AG04450 (cell line): ENCODE data around the gene FBXW8. TPM values are rescaled to one million over a fixed set of nuclear protein-coding genes. Genes with fewer than 3 reads are reported as not detected.

ENCODE experiments used
- CTCF ChIA-PET: fragments of 300-600, 350-600 bp; formaldehyde crosslinking; extraction: SDS; loops from one replicate; lab custom pipeline; 2022; ENCODE audit warnings: antibody characterized with exemption, inconsistent platforms; lab: Charles Lee
- POLR2A ChIA-PET: fragments of 350-600 bp; formaldehyde crosslinking; extraction: SDS; loops from one replicate; lab custom pipeline; 2021; ENCODE audit warnings: antibody characterized with exemption, inconsistent platforms; lab: Yijun Ruan, JAX
- DNase-seq: peaks from one replicate; pipeline ENCODE4 v3.0.0-alpha.2; 2011; ENCODE audit warnings: low read depth, low spot score
- H3K27ac ChIP-seq: one replicate; pipeline ENCODE4 v1.5.1; 2012; ENCODE audit warnings: low read depth, low read length, control low read depth
- H3K27me3 ChIP-seq: one replicate; pipeline ENCODE4 v1.6.0; 2012; ENCODE audit warnings: low read length; ENCODE audit not compliant: control insufficient read depth, insufficient read depth
- H3K4me3 ChIP-seq: 2 replicates; pipeline ENCODE4 v1.5.1; 2011; ENCODE audit warnings: mild to moderate bottlenecking, low read depth, low read length, control low read depth
- H3K9me3 ChIP-seq: 2 replicates; pipeline ENCODE4 v1.5.1; 2012; ENCODE audit warnings: low read length; ENCODE audit not compliant: control insufficient read depth, insufficient read depth
- polyA plus RNA-seq: library from polyadenylated mRNA; depleted of rRNA; stranded (reverse); fragments of >200 nt; gene quantifications from 2 replicates; pipeline ENCODE4 v1.2.3, GENCODE V29; 2011
- TF ChIP-seq, protein P1 (sequence below): IDR thresholded peaks from 2 replicates; pipeline ENCODE4 v1.5.1; 2011; ENCODE audit warnings: low read depth, low read length, control low read depth, inconsistent platforms

The FBXW8 gene
- polyA plus RNA-seq, 1 experiment = 23.0 TPM

GRCh38 chr12:117068492-117068891, 157.7 kb downstream of the FBXW8 start:
- H3K9me3 ChIP-seq = no peaks in the 10 kb centered on the region
- CTCF ChIA-PET = no interaction called here
- TF ChIP-seq, protein P1, sequence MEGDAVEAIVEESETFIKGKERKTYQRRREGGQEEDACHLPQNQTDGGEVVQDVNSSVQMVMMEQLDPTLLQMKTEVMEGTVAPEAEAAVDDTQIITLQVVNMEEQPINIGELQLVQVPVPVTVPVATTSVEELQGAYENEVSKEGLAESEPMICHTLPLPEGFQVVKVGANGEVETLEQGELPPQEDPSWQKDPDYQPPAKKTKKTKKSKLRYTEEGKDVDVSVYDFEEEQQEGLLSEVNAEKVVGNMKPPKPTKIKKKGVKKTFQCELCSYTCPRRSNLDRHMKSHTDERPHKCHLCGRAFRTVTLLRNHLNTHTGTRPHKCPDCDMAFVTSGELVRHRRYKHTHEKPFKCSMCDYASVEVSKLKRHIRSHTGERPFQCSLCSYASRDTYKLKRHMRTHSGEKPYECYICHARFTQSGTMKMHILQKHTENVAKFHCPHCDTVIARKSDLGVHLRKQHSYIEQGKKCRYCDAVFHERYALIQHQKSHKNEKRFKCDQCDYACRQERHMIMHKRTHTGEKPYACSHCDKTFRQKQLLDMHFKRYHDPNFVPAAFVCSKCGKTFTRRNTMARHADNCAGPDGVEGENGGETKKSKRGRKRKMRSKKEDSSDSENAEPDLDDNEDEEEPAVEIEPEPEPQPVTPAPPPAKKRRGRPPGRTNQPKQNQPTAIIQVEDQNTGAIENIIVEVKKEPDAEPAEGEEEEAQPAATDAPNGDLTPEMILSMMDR = no peak
- POLR2A ChIA-PET = no interaction called here
- H3K27ac ChIP-seq = no peak overlapping the region
- no peak overlapping the region for H3K4me3 ChIP-seq
- DNase-seq = no peak
- H3K27me3 ChIP-seq = no peaks in the 10 kb centered on the region

DNA sequence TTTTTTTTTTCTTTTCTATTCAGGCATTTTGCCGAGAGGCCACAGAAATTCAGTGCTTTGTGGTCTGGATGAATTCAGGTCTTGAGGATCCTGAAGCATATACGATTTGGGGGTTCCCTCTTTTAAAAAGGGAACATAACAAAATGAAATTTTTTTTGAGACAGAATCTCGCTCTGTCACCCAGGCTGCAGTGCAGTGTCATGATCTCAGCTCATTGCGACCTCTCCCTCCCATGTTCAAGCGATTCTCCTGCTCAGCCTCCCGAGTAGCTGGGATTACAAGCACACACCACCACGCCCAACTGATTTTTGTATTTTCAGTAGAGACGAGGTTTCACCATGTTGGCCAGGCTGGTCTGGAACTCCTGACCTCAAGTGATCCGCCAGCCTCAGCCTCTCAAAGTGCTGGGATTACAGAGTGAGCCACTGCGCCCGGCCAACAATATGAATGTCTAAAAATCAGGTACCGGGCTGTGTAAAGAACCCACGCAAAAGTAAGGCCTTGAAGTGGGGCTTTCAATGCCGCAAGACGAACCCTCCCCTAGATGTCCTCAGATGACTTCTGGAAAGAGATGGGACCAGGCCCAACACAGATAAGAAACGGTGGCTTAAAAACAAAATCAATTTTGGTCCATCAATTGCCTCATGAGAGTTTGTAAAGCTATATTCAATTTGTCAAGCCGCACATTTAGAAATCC, 158.5 kb downstream of the FBXW8 start:
- POLR2A ChIA-PET = no interaction called here
- Histone ChIP-seq H3K4me3 (no peak overlapping the region), H3K27me3 (peaks cover 3% of the 10 kb centered on the region), H3K27ac (no peak overlapping the region), H3K9me3 (no peaks in the 10 kb centered on the region)
- no peak for DNase-seq
- TF ChIP-seq, protein P1 = no peak
- CTCF ChIA-PET = no interaction called here

DNA sequence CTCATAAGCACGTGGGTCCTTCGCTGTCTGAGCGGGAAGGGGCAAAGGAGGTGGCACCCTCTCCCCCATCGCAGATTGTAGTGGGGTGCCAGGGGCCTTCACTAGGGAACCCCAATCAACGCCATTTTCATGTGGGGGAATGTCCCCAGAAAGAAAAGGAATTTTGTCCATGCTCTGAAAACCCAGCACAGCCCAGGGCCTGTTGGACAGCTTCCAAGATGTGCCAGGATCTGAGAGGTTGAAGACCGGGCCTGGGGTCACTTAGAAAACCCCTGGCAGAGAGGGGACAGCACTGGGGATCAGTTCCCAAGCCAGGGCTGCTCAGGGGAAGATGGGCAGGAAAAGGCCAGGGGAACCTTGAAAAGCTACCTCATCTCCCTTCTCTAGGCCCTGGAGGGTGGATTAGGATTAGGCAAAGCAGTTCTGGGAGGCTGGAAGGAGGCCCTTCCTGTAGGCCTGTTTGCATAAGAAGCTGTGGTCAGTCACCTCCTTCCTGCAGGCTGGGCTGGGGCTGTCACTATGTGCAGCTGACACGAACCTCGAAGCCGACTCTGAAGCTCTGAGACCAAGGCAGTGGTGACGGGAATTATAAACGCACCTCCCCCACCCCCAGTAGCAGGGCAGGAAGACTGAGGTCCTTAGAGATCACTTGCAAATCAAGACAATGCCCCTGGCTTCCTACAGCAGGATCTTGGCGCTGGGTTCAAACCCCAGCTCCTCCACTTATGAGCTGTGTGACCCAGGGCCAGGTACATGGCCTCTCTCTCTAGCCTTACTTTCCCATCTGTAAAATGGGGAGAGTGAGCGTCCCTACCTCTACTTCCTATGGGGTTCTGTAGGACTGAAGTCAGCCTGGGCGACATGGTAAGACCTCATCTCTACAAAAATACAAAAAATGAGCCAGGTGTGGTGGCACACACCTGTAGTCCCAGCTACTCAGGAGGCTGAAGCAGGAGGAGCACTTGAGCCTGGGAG, 159.5 kb downstream of the FBXW8 start:
- Histone ChIP-seq H3K27ac (no peak overlapping the region), H3K9me3 (no peaks in the 10 kb centered on the region), H3K27me3 (peaks cover 3% of the 10 kb centered on the region), H3K4me3 (no peak overlapping the region)
- TF ChIP-seq, protein P1 = no peak
- ChIA-PET POLR2A (no interaction called here), CTCF (no interaction called here)
- no peak for DNase-seq

- Histone ChIP-seq H3K27ac (no peak overlapping the region), H3K27me3 (peaks cover 3% of the 10 kb centered on the region), H3K9me3 (no peaks in the 10 kb centered on the region), H3K4me3 (no peak overlapping the region)
- ChIA-PET POLR2A (no interaction called here), CTCF (no interaction called here)
- DNase-seq = no peak
- TF ChIP-seq, protein P1 = no peak
These were observed 160.3 kb downstream of the FBXW8 start for GRCh38 chr12:117071009-117071408.

DNA sequence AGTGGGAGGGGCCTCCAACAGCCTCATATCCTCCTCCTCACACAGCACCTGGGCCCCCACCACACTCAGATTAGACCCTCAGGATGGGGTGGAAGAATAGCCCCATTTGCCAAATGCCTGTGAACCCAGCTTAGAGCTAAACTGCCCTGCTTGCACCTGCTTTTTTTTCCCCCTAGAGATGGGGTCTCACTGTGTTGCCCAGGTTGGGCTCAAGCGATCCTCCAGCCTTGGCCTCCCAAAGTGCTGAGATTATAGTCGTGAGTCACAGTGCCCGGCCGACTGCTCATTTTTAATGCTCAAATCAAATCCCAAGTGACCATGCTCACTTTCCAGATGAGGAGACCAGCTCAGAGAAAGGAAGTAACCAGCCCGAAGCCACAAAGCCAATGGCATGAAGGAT, 161.4 kb downstream of the FBXW8 start:
- Histone ChIP-seq H3K27ac (no peak overlapping the region), H3K27me3 (peaks cover 5% of the 10 kb centered on the region), H3K4me3 (no peak overlapping the region), H3K9me3 (no peaks in the 10 kb centered on the region)
- TF ChIP-seq, protein P1 = no peak
- POLR2A ChIA-PET = no interaction called here
- CTCF ChIA-PET = no interaction called here
- no peak for DNase-seq
